GM12865 (cell line): ENCODE results near the gene LYSET.
"Not testable (repeated sequence)": the region's sequence is repeated elsewhere in the genome, so short reads cannot be mapped to it uniquely, and the experiment has no call there.

Experiments
- DNase-seq: peaks from one replicate; pipeline ENCODE4 v3.0.0; 2010; ENCODE audit warnings: low read depth
- H3K4me3 ChIP-seq: 2 replicates; pipeline ENCODE4 v1.5.1; 2011; ENCODE audit warnings: mild to moderate bottlenecking, low read depth, low read length, control low read depth
- CTCF ChIP-seq: IDR thresholded peaks from 2 replicates; pipeline ENCODE4 v1.5.1; 2011; ENCODE audit warnings: low read length, control low read depth, low read depth, inconsistent platforms; ENCODE audit not compliant: insufficient read depth; ENCODE audit errors: missing control alignments

Gene LYSET

GRCh38 chr14:93184391-93185348 lies at the start of gene LYSET, which contains the start of gene MOAP1:
Gene LYSET, plus strand, starts transcription at chr14:93185317. Its CDS starts 89 bp downstream, at chr14:93185406.
Gene MOAP1, minus strand, starts transcription at chr14:93184897. Its CDS starts 655 bp downstream, at chr14:93184242.
- peak; percentile 39 for TF ChIP-seq CTCF
- peak; percentile 97 for DNase-seq
- peak within 1 kb of the TSS; percentile 96 for H3K4me3 ChIP-seq

GRCh38 chr14:93135399-93135798 lies 49.7 kb upstream of the LYSET start:
- no peak for DNase-seq
- no peak overlapping the region for H3K4me3 ChIP-seq
- TF ChIP-seq CTCF: no peak

GRCh38 chr14:93136009-93136408 lies 49.1 kb upstream of the LYSET start:
- no peak for TF ChIP-seq CTCF
- no peak overlapping the region for H3K4me3 ChIP-seq

GRCh38 chr14:93136508-93136907 lies 48.6 kb upstream of the LYSET start:
- not testable (repeated sequence) for DNase-seq, H3K4me3 ChIP-seq

More at GRCh38 chr14:93136009-93136408, 49.1 kb upstream of the LYSET start:
- no peak for DNase-seq

GRCh38 chr14:93137864-93138263 lies 47.3 kb upstream of the LYSET start:
- no peak overlapping the region for H3K4me3 ChIP-seq
- TF ChIP-seq CTCF: no peak
- no peak for DNase-seq

- H3K4me3 ChIP-seq: no peak overlapping the region
- DNase-seq: no peak
Observed at GRCh38 chr14:93142854-93143652, 42.1 kb upstream of the LYSET start.

More at GRCh38 chr14:93142854-93143652, 42.1 kb upstream of the LYSET start:
- no peak for TF ChIP-seq CTCF
